ES-I3 (cell line): Measurements from ENCODE around the gene NSRP1.
"Not testable (repeated sequence)": the region's sequence is repeated elsewhere in the genome, so short reads cannot be mapped to it uniquely, and the experiment has no call there.

Source experiments
- H3K36me3 ChIP-seq: 2 replicates; pipeline ENCODE4 v1.6.1; 2013; ENCODE audit warnings: mild to moderate bottlenecking, low read length, control low read depth, moderate library complexity; ENCODE audit not compliant: insufficient read depth
- H3K4me1 ChIP-seq: 2 replicates; pipeline ENCODE4 v1.6.1; 2013; ENCODE audit warnings: mild to moderate bottlenecking, control low read depth, low read length; ENCODE audit not compliant: insufficient read depth
- H3K9ac ChIP-seq: 2 replicates; pipeline ENCODE4 v1.6.1; 2013; ENCODE audit warnings: low read depth, mild to moderate bottlenecking, low read length, moderate library complexity
- H3K9me3 ChIP-seq: 2 replicates; pipeline ENCODE4 v1.6.1; 2013; ENCODE audit warnings: mild to moderate bottlenecking, low read length, moderate library complexity; ENCODE audit not compliant: control insufficient read depth, insufficient read depth

NSRP1 gene, protein sequence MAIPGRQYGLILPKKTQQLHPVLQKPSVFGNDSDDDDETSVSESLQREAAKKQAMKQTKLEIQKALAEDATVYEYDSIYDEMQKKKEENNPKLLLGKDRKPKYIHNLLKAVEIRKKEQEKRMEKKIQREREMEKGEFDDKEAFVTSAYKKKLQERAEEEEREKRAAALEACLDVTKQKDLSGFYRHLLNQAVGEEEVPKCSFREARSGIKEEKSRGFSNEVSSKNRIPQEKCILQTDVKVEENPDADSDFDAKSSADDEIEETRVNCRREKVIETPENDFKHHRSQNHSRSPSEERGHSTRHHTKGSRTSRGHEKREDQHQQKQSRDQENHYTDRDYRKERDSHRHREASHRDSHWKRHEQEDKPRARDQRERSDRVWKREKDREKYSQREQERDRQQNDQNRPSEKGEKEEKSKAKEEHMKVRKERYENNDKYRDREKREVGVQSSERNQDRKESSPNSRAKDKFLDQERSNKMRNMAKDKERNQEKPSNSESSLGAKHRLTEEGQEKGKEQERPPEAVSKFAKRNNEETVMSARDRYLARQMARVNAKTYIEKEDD

DNA sequence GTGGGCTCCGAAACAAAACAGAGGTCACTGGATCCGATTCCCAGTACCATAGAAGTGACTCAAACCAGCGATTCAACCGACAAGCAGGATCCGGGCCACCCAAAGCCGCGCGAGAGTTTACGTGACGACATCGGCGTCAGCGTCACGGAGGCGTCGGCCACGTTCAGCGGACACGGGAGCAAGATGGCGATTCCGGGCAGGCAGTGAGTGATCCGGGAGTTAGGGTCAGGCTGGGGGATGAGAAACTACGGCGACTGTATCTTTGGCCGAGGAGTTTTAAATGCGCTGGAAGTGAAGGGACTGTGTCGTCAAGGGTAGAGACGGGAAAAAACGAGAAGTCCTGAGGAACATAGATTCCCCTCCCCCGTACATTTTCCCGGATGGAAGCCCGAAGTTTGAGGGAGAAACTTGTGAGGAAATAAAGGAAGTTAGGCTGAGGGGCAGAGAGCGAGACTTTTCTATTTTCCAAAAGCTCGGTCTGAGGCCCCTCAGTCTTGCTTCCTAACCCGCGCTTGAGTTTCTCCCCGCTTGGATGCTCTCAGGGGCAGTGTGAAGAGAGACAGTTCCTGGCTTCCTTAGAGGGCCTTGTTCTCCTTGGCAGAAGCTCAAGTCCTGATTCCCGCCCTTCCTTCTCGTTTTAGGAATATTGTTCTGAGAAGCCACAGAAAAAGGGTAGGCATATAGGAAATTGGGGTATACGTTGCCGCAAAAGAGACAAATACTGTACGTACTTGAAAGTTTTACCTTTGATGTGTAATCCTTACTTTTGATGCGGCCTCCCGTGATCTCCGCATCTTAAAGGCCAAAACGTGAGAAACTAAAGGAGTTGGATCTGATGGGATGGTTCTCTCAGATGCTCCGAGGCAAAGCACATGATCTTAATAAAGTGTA, at the start of gene NSRP1:
TSS of gene NSRP1 (plus strand) at position 156 of the 891 bp plus-strand sequence. CDS start at position 184, 28 bp downstream.
- Histone ChIP-seq H3K9me3 (no peaks in the 10 kb centered on the region), H3K9ac (peak within 1 kb of the TSS; percentile 98), H3K4me1 (no peaks in the 10 kb centered on the region), H3K36me3 (no peaks in the 10 kb centered on the region)

DNA sequence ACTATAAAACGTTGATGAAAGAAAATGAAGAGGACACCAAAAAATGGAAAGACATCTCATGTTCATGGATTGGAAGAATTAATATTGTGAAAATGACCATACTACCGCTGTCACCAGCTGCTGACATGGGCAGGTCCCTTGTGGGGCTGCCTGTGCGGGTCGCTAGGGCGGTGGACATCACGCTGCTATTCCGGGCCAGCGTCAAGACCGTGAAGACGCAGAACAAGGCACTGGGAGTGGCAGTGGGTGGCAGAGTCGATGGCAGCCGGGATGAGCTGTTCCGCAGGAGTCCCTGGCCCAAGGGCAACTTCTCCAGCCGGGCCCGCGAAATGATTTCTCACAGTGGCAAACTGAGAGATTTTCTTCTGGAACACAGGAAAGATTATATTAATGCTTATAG, 48.2 kb upstream of the NSRP1 start:
- Histone ChIP-seq H3K9me3 (no peaks in the 10 kb centered on the region), H3K9ac (no peak overlapping the region), H3K36me3 (no peaks in the 10 kb centered on the region; the same call in 1 of the 2 replicates), H3K4me1 (no peaks in the 10 kb centered on the region)

GRCh38 chr17:30074254-30074653, 42.4 kb upstream of the NSRP1 start:
- no peaks in the 10 kb centered on the region for H3K4me1 ChIP-seq
- no peaks in the 10 kb centered on the region for H3K9me3 ChIP-seq
- H3K36me3 ChIP-seq: no peaks in the 10 kb centered on the region

DNA sequence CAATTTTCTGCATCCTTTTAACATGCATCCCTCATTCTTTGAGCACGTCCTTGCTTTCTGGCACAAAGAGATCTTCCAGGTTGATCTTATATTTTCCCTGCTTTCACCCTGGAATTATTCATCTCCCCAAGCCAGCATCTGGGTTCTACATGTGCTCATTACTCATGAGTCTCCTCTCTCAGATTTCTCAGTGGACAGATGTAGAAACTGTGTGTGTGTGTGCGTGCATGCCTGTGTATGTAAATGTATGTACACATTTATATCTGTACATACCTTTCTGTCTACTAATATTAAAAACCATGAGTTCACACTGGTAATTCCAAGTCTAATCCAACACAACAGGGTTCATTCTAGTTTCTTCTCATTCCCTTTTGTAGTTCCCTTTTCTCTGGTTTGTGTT, 41.9 kb upstream of the NSRP1 start:
- Histone ChIP-seq H3K4me1 (no peaks in the 10 kb centered on the region), H3K9me3 (no peaks in the 10 kb centered on the region), H3K9ac (no peak overlapping the region), H3K36me3 (no peaks in the 10 kb centered on the region)

More at GRCh38 chr17:30074254-30074653, 42.4 kb upstream of the NSRP1 start:
- H3K9ac ChIP-seq: no peak overlapping the region

DNA sequence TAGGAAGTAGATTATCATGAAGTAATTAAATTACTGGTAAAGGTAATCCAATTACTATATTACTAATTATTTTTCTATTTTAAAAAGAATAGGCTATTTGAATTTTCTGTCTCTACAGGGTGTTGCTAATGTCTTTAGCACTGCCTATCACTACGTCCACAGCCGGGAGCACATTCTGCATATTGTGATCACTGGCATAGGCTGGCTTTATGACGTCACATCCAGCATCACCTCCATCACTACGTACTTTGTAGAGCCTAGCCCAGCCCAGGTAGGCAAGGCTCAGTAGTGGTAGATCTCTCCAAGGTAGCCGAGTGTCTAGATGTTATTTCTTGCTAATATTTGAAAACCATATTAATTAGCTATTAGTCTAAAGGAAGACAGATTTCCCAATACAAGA, 33.8 kb upstream of the NSRP1 start:
- H3K36me3 ChIP-seq: no peaks in the 10 kb centered on the region
- no peaks in the 10 kb centered on the region for H3K4me1 ChIP-seq
- no peak overlapping the region for H3K9ac ChIP-seq
- no peaks in the 10 kb centered on the region for H3K9me3 ChIP-seq

GRCh38 chr17:30084788-30085187, 31.8 kb upstream of the NSRP1 start:
- no peaks in the 10 kb centered on the region for H3K9me3 ChIP-seq
- H3K4me1 ChIP-seq: no peaks in the 10 kb centered on the region
- no peaks in the 10 kb centered on the region for H3K36me3 ChIP-seq
- H3K9ac ChIP-seq: no peak overlapping the region

DNA sequence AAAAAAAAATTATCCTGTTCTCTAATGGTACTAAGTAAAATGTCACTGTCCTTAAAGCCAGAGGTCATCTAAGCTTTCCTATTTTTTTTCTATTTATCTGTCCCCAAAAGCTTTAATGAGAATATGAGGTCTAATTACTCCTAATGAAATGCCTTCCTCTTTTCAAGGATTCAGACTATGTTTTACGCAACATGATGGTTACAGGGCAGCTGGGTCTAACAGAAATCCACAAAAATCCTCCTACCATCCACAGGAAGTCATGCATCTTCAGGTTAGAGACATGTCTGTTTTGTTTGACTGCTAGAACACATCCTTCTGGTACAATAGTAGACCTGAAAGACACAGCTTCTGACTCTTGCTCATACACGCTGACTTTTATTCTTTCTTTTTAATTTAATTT, 29.7 kb upstream of the NSRP1 start:
- Histone ChIP-seq H3K36me3 (no peaks in the 10 kb centered on the region), H3K9ac (no peak overlapping the region), H3K4me1 (no peaks in the 10 kb centered on the region), H3K9me3 (no peaks in the 10 kb centered on the region)

DNA sequence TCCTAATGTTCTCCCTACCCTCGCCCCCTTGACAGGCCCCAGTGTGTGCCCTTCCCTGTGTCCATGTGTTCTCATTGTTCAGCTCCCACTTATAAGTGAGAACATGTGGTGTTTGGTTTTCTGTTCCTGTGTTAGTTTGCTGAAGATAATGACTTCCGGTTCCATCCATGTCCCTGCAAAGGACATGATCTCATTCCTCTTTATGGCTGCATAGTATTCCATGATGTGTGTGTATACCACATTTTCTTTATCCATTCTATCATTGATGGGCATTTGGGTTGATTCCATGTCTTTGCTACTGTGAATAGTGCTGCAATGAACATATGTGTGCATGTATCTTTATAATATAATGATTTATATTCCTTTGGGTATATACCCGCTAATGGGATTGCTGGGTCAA, 29.2 kb upstream of the NSRP1 start:
- H3K4me1 ChIP-seq, H3K36me3 ChIP-seq, H3K9ac ChIP-seq, H3K9me3 ChIP-seq: not testable (repeated sequence)

DNA sequence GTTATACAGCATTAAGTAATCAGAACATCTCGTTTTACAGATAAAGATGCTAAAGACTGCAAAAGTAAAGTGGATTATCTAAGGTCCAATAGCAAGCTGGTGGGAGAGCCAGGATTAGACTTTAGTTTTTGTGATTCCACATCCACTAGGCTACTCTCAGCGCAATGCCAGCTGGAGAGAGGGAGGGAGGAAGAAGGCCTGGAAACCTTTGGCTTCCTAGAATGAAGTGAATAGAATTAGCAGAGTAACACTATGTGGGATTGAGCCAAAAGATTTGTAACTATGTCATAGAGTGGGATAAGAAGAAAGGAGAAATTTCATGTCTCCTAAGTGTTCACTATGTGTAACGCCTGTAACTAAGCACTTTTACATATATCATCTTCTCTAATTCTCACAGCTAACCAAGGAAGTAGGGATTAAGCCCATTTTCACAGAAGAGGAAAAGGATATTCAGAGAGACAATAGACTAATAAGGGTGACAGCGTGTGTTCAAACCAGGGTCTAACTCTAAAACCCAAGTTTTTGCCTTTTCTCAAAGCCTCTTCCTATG, 25.4 kb upstream of the NSRP1 start:
- H3K9me3 ChIP-seq: no peaks in the 10 kb centered on the region
- H3K36me3 ChIP-seq: no peaks in the 10 kb centered on the region
- no peak overlapping the region for H3K9ac ChIP-seq
- H3K4me1 ChIP-seq: peaks cover 3% of the 10 kb centered on the region; the same call in 1 of the 2 replicates

DNA sequence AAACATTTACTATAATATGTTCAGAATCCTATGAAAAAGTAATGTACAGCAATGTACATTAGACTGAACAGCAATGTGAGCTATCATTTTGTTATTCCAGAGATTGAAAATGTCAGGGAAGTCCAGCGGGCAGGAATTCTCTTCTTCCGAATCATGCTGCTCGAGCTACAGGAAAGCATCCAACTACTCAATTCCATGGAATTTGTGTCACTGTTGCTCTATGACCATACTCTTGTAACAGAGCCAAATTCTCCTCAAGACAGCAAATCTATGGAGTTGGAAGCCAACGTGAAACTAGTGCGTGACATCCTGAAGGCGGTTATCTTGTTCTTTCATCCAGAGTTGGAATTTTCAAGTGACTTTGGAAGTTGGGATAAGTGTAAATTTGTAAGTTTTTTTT, 24.8 kb upstream of the NSRP1 start:
- no peaks in the 10 kb centered on the region for H3K9me3 ChIP-seq
- peaks cover 3% of the 10 kb centered on the region; the same call in 1 of the 2 replicates for H3K4me1 ChIP-seq
- no peaks in the 10 kb centered on the region for H3K36me3 ChIP-seq
- H3K9ac ChIP-seq: no peak overlapping the region

DNA sequence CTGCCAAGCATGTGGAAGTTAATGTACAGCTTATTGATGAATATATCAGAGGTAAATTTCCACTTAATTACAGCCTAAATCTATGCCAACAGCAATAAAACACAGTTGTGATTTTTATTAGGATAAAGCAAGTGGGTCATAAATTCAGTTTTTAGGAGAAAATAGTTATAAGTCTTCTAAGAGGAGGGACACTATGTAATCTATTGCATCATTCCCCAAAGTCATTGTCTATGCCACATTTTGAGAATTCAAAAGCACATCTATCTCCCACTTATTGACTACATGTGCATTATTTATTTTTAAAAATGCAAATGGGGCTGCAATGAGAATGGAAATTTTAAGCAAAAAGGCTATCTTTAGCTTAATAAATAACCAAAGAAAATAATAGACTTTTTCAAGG, 23.7 kb upstream of the NSRP1 start:
- no peaks in the 10 kb centered on the region for H3K36me3 ChIP-seq
- H3K9ac ChIP-seq: no peak overlapping the region
- peaks cover 3% of the 10 kb centered on the region; the same call in 1 of the 2 replicates for H3K4me1 ChIP-seq
- no peaks in the 10 kb centered on the region for H3K9me3 ChIP-seq

GRCh38 chr17:30093463-30094147, 23.0 kb upstream of the NSRP1 start:
- H3K9ac ChIP-seq: no peak overlapping the region
- no peaks in the 10 kb centered on the region for H3K9me3 ChIP-seq

DNA sequence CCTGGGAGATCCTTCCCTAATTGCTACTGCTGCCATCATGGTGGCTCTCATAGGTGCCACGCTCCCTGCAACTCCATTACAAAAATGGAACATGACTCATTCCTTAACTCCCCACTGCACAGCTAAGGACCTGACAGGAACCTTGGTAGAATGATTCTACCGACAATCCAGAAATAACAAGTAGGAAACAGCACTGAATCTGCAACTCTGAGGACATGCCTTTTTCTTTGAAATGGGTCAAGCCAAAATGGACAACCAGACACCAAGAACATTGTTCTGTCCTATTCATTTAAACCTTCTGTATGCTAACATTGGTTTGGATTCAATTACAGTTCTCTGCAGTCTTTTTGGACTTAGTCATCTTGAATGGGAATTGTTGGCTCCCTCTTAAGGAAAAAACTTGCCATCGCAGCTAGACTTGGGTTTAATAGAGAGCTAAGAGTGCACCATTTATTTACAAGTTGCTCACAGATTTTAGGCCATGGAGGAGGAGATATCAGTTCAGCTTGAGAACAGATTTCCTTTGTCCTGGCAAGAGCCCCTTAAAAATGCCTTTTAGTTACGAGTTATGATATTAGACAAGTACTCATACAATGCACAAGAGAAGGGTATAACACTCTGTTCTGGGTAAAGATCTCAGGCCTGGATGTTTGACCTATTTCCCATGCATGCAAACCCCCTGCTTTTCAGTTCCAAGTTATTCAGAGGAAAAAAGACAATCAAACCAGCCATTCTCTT, 20.9 kb upstream of the NSRP1 start:
- Histone ChIP-seq H3K4me1 (peaks cover 3% of the 10 kb centered on the region; the same call in 1 of the 2 replicates), H3K9ac (no peak overlapping the region), H3K36me3 (no peaks in the 10 kb centered on the region), H3K9me3 (no peaks in the 10 kb centered on the region)

More at GRCh38 chr17:30093463-30094147, 23.0 kb upstream of the NSRP1 start:
- no peaks in the 10 kb centered on the region for H3K36me3 ChIP-seq
- peaks cover 3% of the 10 kb centered on the region; the same call in 1 of the 2 replicates for H3K4me1 ChIP-seq
